Measurements from ENCODE around the gene UBE2H. TPM values are rescaled to one million over a fixed set of nuclear protein-coding genes. Genes with fewer than 3 reads are reported as not detected.

The UBE2H gene
- total and polyA plus RNA-seq, 2 of the 4 experiments (the other 2 are of a cell fraction), result 34.6 to 49.4 TPM

DNA sequence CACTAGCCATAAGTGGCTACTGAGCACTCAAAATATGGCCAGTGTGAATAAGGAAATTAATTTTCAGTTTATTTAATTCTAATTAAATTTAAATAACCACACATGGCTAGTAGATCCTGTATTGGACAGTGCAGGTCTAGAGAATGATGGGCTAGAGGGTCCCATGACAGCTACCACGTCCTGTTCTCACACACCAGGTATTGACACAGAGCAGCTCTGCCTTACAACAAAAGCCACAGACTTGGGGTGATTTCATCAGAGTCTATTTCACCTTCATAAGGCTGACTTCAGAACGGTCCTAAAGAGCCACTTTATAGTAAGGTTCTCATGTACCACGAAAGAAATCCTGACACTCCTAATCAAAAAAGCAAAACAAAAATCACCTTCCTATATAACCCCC, 111.3 kb downstream of the UBE2H start:
- H3K4me2 ChIP-seq (ENCODE audit: low read depth, low read length), result no peak overlapping the region
- no peak overlapping the region for H4K91ac ChIP-seq (ENCODE audit: insufficient read depth, low read depth, low read length)
- H3K56ac ChIP-seq (ENCODE audit: extremely low read depth, insufficient read depth, low read length), result no peak overlapping the region
- no peak for ATAC-seq (ENCODE audit: low read depth)
- H2AFZ ChIP-seq (replicated peaks; ENCODE audit: low read length, poor library complexity), result no peak overlapping the region
- ChIA-PET POLR2A (ENCODE audit: unreplicated experiment) (no interaction called here), CTCF (interaction anchor here (0.9 kb wide), 1 partner anchor 30 kb away, joined by 3 read pairs; no protein-coding TSS in a partner anchor)
- H3K9me3 ChIP-seq (ENCODE audit: control insufficient read depth, insufficient read depth, low read length), result no peaks in the 10 kb centered on the region
- dilution Hi-C loops (cut with HindIII; ENCODE audit: low sequenced_read_pairs, unreplicated experiment), result no loop called here
- peak overlapping the region; percentile 13; the same call in 1 of the 2 replicates for H3K18ac ChIP-seq (ENCODE audit: low read depth, low read length)
- in situ Hi-C loops (cut with MboI; ENCODE audit: low sequenced_read_pairs), result no loop called here
- no peak overlapping the region for H4K5ac ChIP-seq (ENCODE audit: low read depth, low read length)
- BruUV-seq (replicated peaks), result no TSS peak
- H3K9ac ChIP-seq (ENCODE audit: low read depth, low read length), result no peak overlapping the region
- H3K14ac ChIP-seq (replicated peaks; ENCODE audit: low read depth, low read length), result peak overlapping the region; percentile 31
- H3K79me1 ChIP-seq (ENCODE audit: low read depth in 1 of 2, low read length in 2 of 2), result peaks cover 29 to 73% of the 10 kb centered on the region in 2 experiments
- no peaks in the 10 kb centered on the region for H3K27me3 ChIP-seq (ENCODE audit: control insufficient read depth, insufficient read depth, low read length)
- H4K8ac ChIP-seq (ENCODE audit: low read depth in 2 of 2, low read length in 2 of 2), result no peak overlapping the region
- no peak for DNase-seq
- peaks cover 15% of the 10 kb centered on the region for H3K36me3 ChIP-seq (ENCODE audit: control insufficient read depth, insufficient read depth, low read length)
- WGBS, 2 experiments (ENCODE audit: extremely low coverage in 2 of 2, insufficient read length in 1 of 2), result 100% methylated on average over 1 of the region's 3 CpGs; no CpG with 5 or more reads in 1 of the 2 experiments
- peaks cover 32% of the 10 kb centered on the region for H3K9me1 ChIP-seq (ENCODE audit: insufficient read depth, low read length)
- peak overlapping the region; percentile 78; the same call in 1 of the 2 replicates for H2AK5ac ChIP-seq (ENCODE audit: low read depth, low read length)
- intact Hi-C loops (cut with micrococcal nuclease), result no loop called here
- peak overlapping the region; percentile 52; the same call in 1 of the 2 replicates for H3K23ac ChIP-seq (ENCODE audit: low read depth, low read length)
- H2BK20ac ChIP-seq (ENCODE audit: low read depth, low read length), result no peak overlapping the region
- H3K4ac ChIP-seq (ENCODE audit: low read depth, low read length), result 0 out of 2 replicates have a peak overlapping the region, but pooled peaks have one; percentile 46
- H2BK120ac ChIP-seq (ENCODE audit: low read depth, low read length), result no peak overlapping the region
- peaks cover 20% of the 10 kb centered on the region for H3K4me1 ChIP-seq (ENCODE audit: control insufficient read depth, insufficient read depth, low read length)
- H4K20me1 ChIP-seq (ENCODE audit: insufficient read depth, low read length), result peaks cover 28% of the 10 kb centered on the region
- no peak overlapping the region for H3K4me3 ChIP-seq (ENCODE audit: insufficient read depth, low read depth, low read length)
- 0 out of 3 replicates have a peak overlapping the region, but pooled peaks have one; percentile 52 for H2BK15ac ChIP-seq (ENCODE audit: low read depth, low read length)
- H3K27ac ChIP-seq (ENCODE audit: insufficient read depth, low read length), result peak overlapping the region; percentile 26; the same call in 1 of the 2 replicates
- H2BK5ac ChIP-seq (ENCODE audit: low read depth, low read length, poor library complexity, severe bottlenecking), result no peak overlapping the region
- TF ChIP-seq, protein P1, sequence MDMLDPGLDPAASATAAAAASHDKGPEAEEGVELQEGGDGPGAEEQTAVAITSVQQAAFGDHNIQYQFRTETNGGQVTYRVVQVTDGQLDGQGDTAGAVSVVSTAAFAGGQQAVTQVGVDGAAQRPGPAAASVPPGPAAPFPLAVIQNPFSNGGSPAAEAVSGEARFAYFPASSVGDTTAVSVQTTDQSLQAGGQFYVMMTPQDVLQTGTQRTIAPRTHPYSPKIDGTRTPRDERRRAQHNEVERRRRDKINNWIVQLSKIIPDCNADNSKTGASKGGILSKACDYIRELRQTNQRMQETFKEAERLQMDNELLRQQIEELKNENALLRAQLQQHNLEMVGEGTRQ (IDR thresholded peaks at IDR 0.05; ENCODE audit: low read depth, low read length), result no peak
- no peak for TF ChIP-seq BHLHE40 (IDR thresholded peaks at IDR 0.05; ENCODE audit: low read depth, low read length)
- no peak for TF ChIP-seq RFX5 (IDR thresholded peaks at IDR 0.05; ENCODE audit: low read depth, low read length)
- no peak for TF ChIP-seq RAD21 (IDR thresholded peaks at IDR 0.05; ENCODE audit: low read length)
- TF ChIP-seq MAZ (IDR thresholded peaks at IDR 0.05; ENCODE audit: borderline replicate concordance, low read depth, low read length), result no peak
- TF ChIP-seq CHD1 (IDR thresholded peaks at IDR 0.05; ENCODE audit: low read depth, low read length), result no peak
- TF ChIP-seq NFE2L2 (IDR thresholded peaks at IDR 0.05; ENCODE audit: low read depth, low read length), result no peak
- no peak for TF ChIP-seq RCOR1 (IDR thresholded peaks at IDR 0.05; ENCODE audit: insufficient replicate concordance, low read length)
- TF ChIP-seq, protein P2, sequence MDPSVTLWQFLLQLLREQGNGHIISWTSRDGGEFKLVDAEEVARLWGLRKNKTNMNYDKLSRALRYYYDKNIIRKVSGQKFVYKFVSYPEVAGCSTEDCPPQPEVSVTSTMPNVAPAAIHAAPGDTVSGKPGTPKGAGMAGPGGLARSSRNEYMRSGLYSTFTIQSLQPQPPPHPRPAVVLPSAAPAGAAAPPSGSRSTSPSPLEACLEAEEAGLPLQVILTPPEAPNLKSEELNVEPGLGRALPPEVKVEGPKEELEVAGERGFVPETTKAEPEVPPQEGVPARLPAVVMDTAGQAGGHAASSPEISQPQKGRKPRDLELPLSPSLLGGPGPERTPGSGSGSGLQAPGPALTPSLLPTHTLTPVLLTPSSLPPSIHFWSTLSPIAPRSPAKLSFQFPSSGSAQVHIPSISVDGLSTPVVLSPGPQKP (IDR thresholded peaks at IDR 0.05; ENCODE audit: borderline replicate concordance, low read depth, low read length), result no peak
- TF ChIP-seq, protein P3, sequence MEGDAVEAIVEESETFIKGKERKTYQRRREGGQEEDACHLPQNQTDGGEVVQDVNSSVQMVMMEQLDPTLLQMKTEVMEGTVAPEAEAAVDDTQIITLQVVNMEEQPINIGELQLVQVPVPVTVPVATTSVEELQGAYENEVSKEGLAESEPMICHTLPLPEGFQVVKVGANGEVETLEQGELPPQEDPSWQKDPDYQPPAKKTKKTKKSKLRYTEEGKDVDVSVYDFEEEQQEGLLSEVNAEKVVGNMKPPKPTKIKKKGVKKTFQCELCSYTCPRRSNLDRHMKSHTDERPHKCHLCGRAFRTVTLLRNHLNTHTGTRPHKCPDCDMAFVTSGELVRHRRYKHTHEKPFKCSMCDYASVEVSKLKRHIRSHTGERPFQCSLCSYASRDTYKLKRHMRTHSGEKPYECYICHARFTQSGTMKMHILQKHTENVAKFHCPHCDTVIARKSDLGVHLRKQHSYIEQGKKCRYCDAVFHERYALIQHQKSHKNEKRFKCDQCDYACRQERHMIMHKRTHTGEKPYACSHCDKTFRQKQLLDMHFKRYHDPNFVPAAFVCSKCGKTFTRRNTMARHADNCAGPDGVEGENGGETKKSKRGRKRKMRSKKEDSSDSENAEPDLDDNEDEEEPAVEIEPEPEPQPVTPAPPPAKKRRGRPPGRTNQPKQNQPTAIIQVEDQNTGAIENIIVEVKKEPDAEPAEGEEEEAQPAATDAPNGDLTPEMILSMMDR (conservative IDR thresholded peaks at IDR 0.05; ENCODE audit: low read depth, low read length), result no peak
- no peak for TF ChIP-seq CEBPB (IDR thresholded peaks at IDR 0.05; ENCODE audit: low read depth, low read length)
- H2AK9ac ChIP-seq (replicated peaks; ENCODE audit: low read depth, low read length, poor library complexity), result no peak overlapping the region

Measured in IMR-90 (cell line).